HepG2 (cell line): ENCODE data around the gene NBPF11. TPM values are rescaled to one million over a fixed set of nuclear protein-coding genes. Genes with fewer than 3 reads are reported as not detected.
"Not testable (repeated sequence)": the region's sequence is repeated elsewhere in the genome, so short reads cannot be mapped to it uniquely, and the experiment has no call there.

Experiments used
- ATAC-seq: fragments of 200-7000 bp; cut with Tn5 transposase; 3 replicates; pipeline ENCODE4 v1.9.1; 2020; ENCODE audit warnings: mild to moderate bottlenecking, moderate library complexity
- BruUV-seq: library from RNA; stranded (reverse); fragments of 400-500 nt; replicated peaks from 2 replicates; lab custom pipeline; 2021; lab: Mats Ljungman, UMichigan
- CTCF ChIA-PET: fragments of 300-600 bp; formaldehyde crosslinking; extraction: SDS; loops from one replicate; lab custom pipeline; 2021; ENCODE audit warnings: low total read pairs, inconsistent platforms, low intra/inter-chr PET ratio; lab: Yijun Ruan, JAX
- POLR2A ChIA-PET: fragments of 350-600 bp; sonication (Branson Sonifier 250); formaldehyde crosslinking; loops from one replicate; lab custom pipeline; 2020; ENCODE audit warnings: antibody characterized with exemption, inconsistent platforms; lab: Yijun Ruan, JAX
- DNase-seq: peaks from one replicate; pipeline ENCODE4 v3.0.0-alpha.2; 2015; ENCODE audit warnings: low spot score
- FAIRE-seq: peaks from 3 replicates; lab custom pipeline; 2011; peaks lifted over from hg19 to GRCh38; lab: Jason Lieb, UNC
- H2AFZ ChIP-seq: one replicate; pipeline ENCODE4 v1.6.1; 2011; ENCODE audit warnings: low read length, inconsistent platforms
- H3K27ac ChIP-seq: fragments of 300-600 bp; 3 replicates; pipeline ENCODE4 v1.8.0; 2011; ENCODE audit warnings: mixed run types, mild to moderate bottlenecking, mixed read lengths, low read length, inconsistent platforms; ENCODE audit not compliant: insufficient read depth; ENCODE audit errors: extremely low read length
- H3K27me3 ChIP-seq, 2 experiments: fragments of 200-600 bp in 1 of 2; 2 replicates in 1 of 2; 3 replicates in 1 of 2; pipeline versions ENCODE4 v1.6.0 to v1.8.0; 2011; ENCODE audit warnings: low read length in 2 of 2, mild to moderate bottlenecking in 2 of 2, moderate library complexity in 2 of 2, inconsistent platforms in 1 of 2; ENCODE audit not compliant: insufficient read depth in 2 of 2, control insufficient read depth in 1 of 2
- H3K36me3 ChIP-seq, 2 experiments: fragments of 200-600 bp in 1 of 2; replicated peaks in 1 of 2; 2 replicates in 1 of 2; 3 replicates in 1 of 2; pipeline versions ENCODE4 v1.5.1 to v1.8.0; 2011; ENCODE audit warnings: low read length in 2 of 2, inconsistent platforms in 1 of 2; ENCODE audit not compliant: insufficient read depth in 2 of 2, control insufficient read depth in 1 of 2
- H3K4me1 ChIP-seq: 2 replicates; pipeline ENCODE4 v1.5.1; 2012; ENCODE audit warnings: low read length, inconsistent platforms; ENCODE audit not compliant: insufficient read depth
- H3K4me2 ChIP-seq: 2 replicates; pipeline ENCODE4 v1.6.0; 2011; ENCODE audit warnings: low read depth, low read length, inconsistent platforms
- H3K4me3 ChIP-seq, 3 experiments: fragments of 200-600 bp in 1 of 3; sonication (generic), shearing (Covaris generic) in 1 of 3; replicated peaks in 1 of 3; 2 replicates each; pipeline ENCODE4 v1.5.1; 2011 to 2016; ENCODE audit warnings: low read length in 3 of 3, inconsistent platforms in 2 of 3, low read depth in 2 of 3, mild to moderate bottlenecking in 2 of 3, control low read depth in 1 of 3, mixed read lengths in 1 of 3; ENCODE audit not compliant: insufficient read depth in 1 of 3
- H3K79me2 ChIP-seq: one replicate; pipeline ENCODE4 v1.6.1; 2011; ENCODE audit warnings: low read length, inconsistent platforms; ENCODE audit not compliant: insufficient read depth
- H3K9ac ChIP-seq: 2 replicates; pipeline ENCODE4 v1.6.0; 2011; ENCODE audit warnings: mild to moderate bottlenecking, low read depth, low read length, inconsistent platforms; ENCODE audit not compliant: insufficient read depth
- H3K9me3 ChIP-seq: 2 replicates; pipeline ENCODE4 v1.5.1; 2012; ENCODE audit warnings: mild to moderate bottlenecking, low read length
- H4K20me1 ChIP-seq: 2 replicates; pipeline ENCODE4 v1.6.0; 2011; ENCODE audit warnings: inconsistent platforms, mild to moderate bottlenecking, low read length, moderate library complexity; ENCODE audit not compliant: insufficient read depth
- WGBS: methylation state at CpG from one replicate; pipeline ENCODE4 v1.1.6; 2017; ENCODE audit warnings: low lambda C conversion rate; 5-methylcytosine and 5-hydroxymethylcytosine counted together
- in situ Hi-C: cut with HindIII; loops from 2 replicates; pipeline ENCODE4 v1.10.0; 2017; ENCODE audit warnings: low pct_unique_long_range_greater_than_20kb; ENCODE audit not compliant: extremely low pct_ligation_motif_present
- intact Hi-C: fragments of 100-400 bp; cut with micrococcal nuclease; formaldehyde crosslinking; loops from one replicate; pipeline ENCODE4 v1.10.0; 2022; ENCODE audit not compliant: unreplicated experiment
- polyA plus RNA-seq, 8 experiments: library from polyadenylated mRNA; depleted of rRNA in 3 of 8; stranded (reverse) in 7 of 8; unstranded in 1 of 8; fragments of >200 nt; fragmentation: Illumina TruSeq in 4 of 8; extraction: Trizol in 4 of 8; gene quantifications; 2 replicates each; pipeline versions ENCODE4 v1.2.1 to v1.2.3, GENCODE V29; 2011 to 2016; ENCODE audit warnings: low read depth in 4 of 8, missing spikeins in 1 of 8, mixed read lengths in 1 of 8; ENCODE audit not compliant: insufficient read depth in 1 of 8
- total RNA-seq, 5 experiments: library from RNA; depleted of rRNA; stranded (reverse); fragments of >200 nt; fragmentation: Illumina TruSeq; extraction: Trizol; gene quantifications; 2 replicates each; pipeline ENCODE4 v1.2.3, GENCODE V29; 2016; ENCODE audit warnings: low read depth in 1 of 5

The NBPF11 gene
- total and polyA plus RNA-seq, 2 of the 13 experiments (the other 11 are each of a cell fraction or from before 2014, with no cell fraction given): 5.0 to 8.1 TPM

GRCh38 chr1:148197396-148197795 lies 45.3 kb upstream of the NBPF11 start:
- H3K4me1 ChIP-seq, H3K36me3 ChIP-seq, POLR2A ChIA-PET, H3K4me2 ChIP-seq, CTCF ChIA-PET, H3K79me2 ChIP-seq, FAIRE-seq, ATAC-seq, in situ Hi-C loops, H3K9me3 ChIP-seq, H2AFZ ChIP-seq, intact Hi-C loops, H4K20me1 ChIP-seq, H3K27ac ChIP-seq, BruUV-seq, H3K4me3 ChIP-seq, H3K27me3 ChIP-seq, H3K9ac ChIP-seq, DNase-seq: not testable (repeated sequence)
- WGBS: no CpG with 5 or more reads among the region's 3 CpGs

- DNase-seq, H3K4me3 ChIP-seq, H3K9ac ChIP-seq, H2AFZ ChIP-seq, ATAC-seq, H3K79me2 ChIP-seq, intact Hi-C loops, H3K27ac ChIP-seq, H3K4me1 ChIP-seq, POLR2A ChIA-PET, CTCF ChIA-PET, H3K9me3 ChIP-seq, H3K27me3 ChIP-seq, H4K20me1 ChIP-seq, H3K36me3 ChIP-seq, FAIRE-seq, in situ Hi-C loops, BruUV-seq, H3K4me2 ChIP-seq: not testable (repeated sequence)
- WGBS: no CpG with 5 or more reads among the region's 1 CpG
Measured at GRCh38 chr1:148196949-148197348, 44.9 kb upstream of the NBPF11 start.

GRCh38 chr1:148195115-148195514 lies 43.0 kb upstream of the NBPF11 start:
- not testable (repeated sequence) for H3K9me3 ChIP-seq, H3K4me2 ChIP-seq, ATAC-seq

More at GRCh38 chr1:148195115-148195514, 43.0 kb upstream of the NBPF11 start:
- BruUV-seq, POLR2A ChIA-PET, H3K79me2 ChIP-seq, H3K36me3 ChIP-seq, H3K9ac ChIP-seq, intact Hi-C loops, H4K20me1 ChIP-seq, H3K27me3 ChIP-seq, CTCF ChIA-PET, DNase-seq, FAIRE-seq, H2AFZ ChIP-seq, H3K4me1 ChIP-seq, H3K27ac ChIP-seq, H3K4me3 ChIP-seq, in situ Hi-C loops: not testable (repeated sequence)
- WGBS: 79% methylated on average over 1 of the region's 2 CpGs
